ACC112 (cell line): ENCODE measurements around the gene ECPAS.

Experiments
- H2AFZ ChIP-seq: fragments of 200-600 bp; sonication (generic); one replicate; pipeline ENCODE4 v1.6.0; 2017; ENCODE audit warnings: antibody characterized with exemption, low read length; ENCODE audit not compliant: unreplicated experiment
- H3K27ac ChIP-seq: fragments of 200-600 bp; sonication (generic); 2 replicates; pipeline ENCODE4 v1.5.1; 2014; ENCODE audit warnings: low read depth, mild to moderate bottlenecking, antibody characterized with exemption, low read length, moderate library complexity
- H3K27me3 ChIP-seq: fragments of 200-600 bp; sonication (generic); 2 replicates; pipeline ENCODE4 v1.6.1; 2014; ENCODE audit warnings: mild to moderate bottlenecking, antibody characterized with exemption, low read length, moderate library complexity, mixed read lengths; ENCODE audit not compliant: insufficient read depth
- H3K36me3 ChIP-seq: fragments of 200-600 bp; sonication (generic); 2 replicates; pipeline ENCODE4 v1.6.1; 2016; ENCODE audit warnings: mild to moderate bottlenecking, antibody characterized with exemption, low read length, moderate library complexity, mixed read lengths; ENCODE audit not compliant: insufficient read depth
- H3K4me1 ChIP-seq: fragments of 200-600 bp; sonication (generic); one replicate; pipeline ENCODE4 v1.6.1; 2016; ENCODE audit warnings: low read length, mixed read lengths; ENCODE audit not compliant: insufficient read depth, unreplicated experiment, control insufficient read depth
- H3K4me3 ChIP-seq: fragments of 200-600 bp; sonication (generic); 2 replicates; pipeline ENCODE4 v1.5.1; 2014; ENCODE audit warnings: mild to moderate bottlenecking, low read depth, low read length
- H3K79me2 ChIP-seq: fragments of 200-600 bp; sonication (generic); one replicate; pipeline ENCODE4 v1.6.0; 2016; ENCODE audit warnings: low read length; ENCODE audit not compliant: control insufficient read depth, unreplicated experiment, insufficient read depth

Gene ECPAS

GRCh38 chr9:111386386-111386785, 97.8 kb downstream of the ECPAS start:
- H3K4me3 ChIP-seq: no peak overlapping the region

GRCh38 chr9:111381006-111381405, 103.2 kb downstream of the ECPAS start:
- Histone ChIP-seq H3K4me3 (no peak overlapping the region), H3K79me2 (no peaks in the 10 kb centered on the region), H3K27ac (no peak overlapping the region), H3K4me1 (peaks cover 17% of the 10 kb centered on the region), H3K27me3 (no peaks in the 10 kb centered on the region), H2AFZ (no peak overlapping the region), H3K36me3 (peaks cover 46% of the 10 kb centered on the region)

More at GRCh38 chr9:111386386-111386785, 97.8 kb downstream of the ECPAS start:
- Histone ChIP-seq H3K27ac (no peak overlapping the region), H2AFZ (no peak overlapping the region), H3K4me1 (peaks cover 7% of the 10 kb centered on the region), H3K27me3 (no peaks in the 10 kb centered on the region), H3K36me3 (peaks cover 57% of the 10 kb centered on the region), H3K79me2 (no peaks in the 10 kb centered on the region)

- Histone ChIP-seq H3K4me1 (peaks cover 25% of the 10 kb centered on the region), H3K27ac (peak overlapping the region; percentile 76), H3K36me3 (peaks cover 58% of the 10 kb centered on the region), H3K79me2 (no peaks in the 10 kb centered on the region), H3K27me3 (no peaks in the 10 kb centered on the region), H3K4me3 (no peak overlapping the region), H2AFZ (no peak overlapping the region)
Observed at GRCh38 chr9:111375817-111376564, 108.2 kb downstream of the ECPAS start.

- no peaks in the 10 kb centered on the region for H3K27me3 ChIP-seq
- H3K36me3 ChIP-seq: peaks cover 63% of the 10 kb centered on the region
- H3K4me3 ChIP-seq: peak overlapping the region; percentile 31; the same call in 1 of the 2 replicates
- H2AFZ ChIP-seq: no peak overlapping the region
- peaks cover 25% of the 10 kb centered on the region for H3K4me1 ChIP-seq
- peak overlapping the region; percentile 76 for H3K27ac ChIP-seq
- no peaks in the 10 kb centered on the region for H3K79me2 ChIP-seq
Observed at GRCh38 chr9:111375062-111375461, 109.1 kb downstream of the ECPAS start.

GRCh38 chr9:111372297-111372696, 111.9 kb downstream of the ECPAS start:
- H3K4me1 ChIP-seq: peaks cover 25% of the 10 kb centered on the region
- H3K27ac ChIP-seq: no peak overlapping the region
- H3K79me2 ChIP-seq: no peaks in the 10 kb centered on the region
- no peak overlapping the region for H2AFZ ChIP-seq
- H3K4me3 ChIP-seq: no peak overlapping the region
- peaks cover 74% of the 10 kb centered on the region for H3K36me3 ChIP-seq
- no peaks in the 10 kb centered on the region for H3K27me3 ChIP-seq

GRCh38 chr9:111366978-111367377, 117.2 kb downstream of the ECPAS start:
- H3K4me3 ChIP-seq: no peak overlapping the region
- no peaks in the 10 kb centered on the region for H3K4me1 ChIP-seq
- H3K36me3 ChIP-seq: peaks cover 65% of the 10 kb centered on the region
- H3K79me2 ChIP-seq: no peaks in the 10 kb centered on the region
- H3K27me3 ChIP-seq: no peaks in the 10 kb centered on the region
- H3K27ac ChIP-seq: no peak overlapping the region
- H2AFZ ChIP-seq: no peak overlapping the region

- H3K27ac ChIP-seq: no peak overlapping the region
- H3K79me2 ChIP-seq: no peaks in the 10 kb centered on the region
- peaks cover 2% of the 10 kb centered on the region for H3K4me1 ChIP-seq
- no peak overlapping the region for H3K4me3 ChIP-seq
- peaks cover 29% of the 10 kb centered on the region for H3K36me3 ChIP-seq
- no peak overlapping the region for H2AFZ ChIP-seq
- no peaks in the 10 kb centered on the region for H3K27me3 ChIP-seq
Observed at GRCh38 chr9:111362526-111362925, 121.7 kb downstream of the ECPAS start.

GRCh38 chr9:111360881-111361280, 123.3 kb downstream of the ECPAS start:
- Histone ChIP-seq H3K36me3 (peaks cover 20% of the 10 kb centered on the region), H3K4me1 (peaks cover 16% of the 10 kb centered on the region), H3K27ac (no peak overlapping the region), H3K27me3 (no peaks in the 10 kb centered on the region), H3K4me3 (no peak overlapping the region), H3K79me2 (no peaks in the 10 kb centered on the region), H2AFZ (no peak overlapping the region)

GRCh38 chr9:111356481-111357244, 127.5 kb downstream of the ECPAS start:
- Histone ChIP-seq H3K27me3 (no peaks in the 10 kb centered on the region), H3K27ac (peak overlapping the region; percentile 84), H2AFZ (peak overlapping the region; percentile 11), H3K36me3 (peaks cover 5% of the 10 kb centered on the region; the same call in 1 of the 2 replicates), H3K4me1 (peaks cover 17% of the 10 kb centered on the region), H3K4me3 (peak overlapping the region; percentile 70), H3K79me2 (no peaks in the 10 kb centered on the region)

- no peaks in the 10 kb centered on the region for H3K27me3 ChIP-seq
- H3K27ac ChIP-seq: no peak overlapping the region
- no peaks in the 10 kb centered on the region for H3K79me2 ChIP-seq
- H2AFZ ChIP-seq: no peak overlapping the region
- H3K4me1 ChIP-seq: peaks cover 39% of the 10 kb centered on the region
- no peak overlapping the region for H3K4me3 ChIP-seq
- H3K36me3 ChIP-seq: no peaks in the 10 kb centered on the region; the same call in 1 of the 2 replicates
Observed at GRCh38 chr9:111352545-111352944, 131.6 kb downstream of the ECPAS start.
